GM18861 (cell line): ENCODE data around the gene PGBD2.
"Not testable (repeated sequence)": the region's sequence is repeated elsewhere in the genome, so short reads cannot be mapped to it uniquely, and the experiment has no call there.

ENCODE experiments used
- ATAC-seq: cut with Tn5 transposase; IDR thresholded peaks from one replicate; pipeline ENCODE4 v1.9.1; 2021; ENCODE audit not compliant: unreplicated experiment

PGBD2 gene

GRCh38 chr1:248889914-248890243 is 16.2 kb upstream of the PGBD2 start:
- not testable (repeated sequence) for ATAC-seq

- no peak for ATAC-seq
Measured at GRCh38 chr1:248890549-248891498, 15.2 kb upstream of the PGBD2 start.

- ATAC-seq = no peak
Measured at GRCh38 chr1:248891758-248892157, 14.3 kb upstream of the PGBD2 start.

GRCh38 chr1:248892590-248892989 is 13.4 kb upstream of the PGBD2 start:
- ATAC-seq = no peak

- no peak for ATAC-seq
Measured at GRCh38 chr1:248894837-248895236, 11.2 kb upstream of the PGBD2 start.

GRCh38 chr1:248897412-248898337 is 8.4 kb upstream of the PGBD2 start:
- ATAC-seq = no peak

GRCh38 chr1:248900637-248901036 is 5.4 kb upstream of the PGBD2 start:
- no peak for ATAC-seq

GRCh38 chr1:248901578-248901977 is 4.5 kb upstream of the PGBD2 start:
- no peak for ATAC-seq

GRCh38 chr1:248904437-248905216 is 1.4 kb upstream of the PGBD2 start:
- no peak for ATAC-seq

GRCh38 chr1:248905662-248906008 is 400 bp upstream of the PGBD2 start:
- no peak for ATAC-seq

GRCh38 chr1:248906753-248907661 is 972 bp downstream of the PGBD2 start:
- no peak for ATAC-seq

- ATAC-seq = no peak
Measured at GRCh38 chr1:248910761-248911160, 4.7 kb downstream of the PGBD2 start.

GRCh38 chr1:248913933-248914332 is 7.9 kb downstream of the PGBD2 start:
- no peak for ATAC-seq

- ATAC-seq = no peak
Measured at GRCh38 chr1:248914796-248915381, 8.9 kb downstream of the PGBD2 start.

- no peak for ATAC-seq
Measured at GRCh38 chr1:248918131-248918530, 12.1 kb downstream of the PGBD2 start.

GRCh38 chr1:248923352-248924338 is 17.6 kb downstream of the PGBD2 start:
- ATAC-seq = no peak

GRCh38 chr1:248924696-248925532 is 18.9 kb downstream of the PGBD2 start:
- ATAC-seq = peak; percentile 97

- ATAC-seq = not testable (repeated sequence)
Measured at GRCh38 chr1:248925859-248926258, 19.8 kb downstream of the PGBD2 start.
